ENCODE results near the gene MEF2C.

MEF2C gene

GRCh38 chr5:88826646-88827585 lies 56.1 kb downstream of the MEF2C start:
- DNase-seq (ENCODE audit: low read depth): peak; percentile 53

- no peak for DNase-seq (ENCODE audit: low read depth)
Measured at GRCh38 chr5:88825584-88826315, 57.2 kb downstream of the MEF2C start.

- peak; percentile 68 for DNase-seq (ENCODE audit: low read depth)
Measured at GRCh38 chr5:88824892-88825583, 57.9 kb downstream of the MEF2C start.

- no peak for DNase-seq (ENCODE audit: low read depth)
Measured at GRCh38 chr5:88824141-88824540, 58.8 kb downstream of the MEF2C start.

DNA sequence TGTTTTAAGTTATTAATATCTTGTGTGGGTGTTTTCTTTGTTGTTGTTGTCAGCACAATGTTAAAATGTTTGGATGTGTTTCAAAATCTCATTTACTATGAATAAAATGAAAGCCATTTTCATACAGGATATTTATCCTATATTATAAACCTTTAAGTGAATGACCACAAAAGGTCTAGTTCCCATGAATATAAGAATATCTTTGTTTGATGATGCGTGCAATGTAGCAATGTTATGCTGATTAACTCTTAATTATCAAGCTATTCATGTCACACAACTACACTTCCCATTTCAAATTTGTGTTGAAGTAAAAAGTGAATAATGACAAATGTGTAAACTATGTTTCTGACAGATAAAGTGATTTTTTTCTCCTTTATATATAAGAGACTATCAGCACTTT lies 59.8 kb downstream of the MEF2C start:
- DNase-seq (ENCODE audit: low read depth): no peak

- DNase-seq (ENCODE audit: low read depth): no peak
Measured at GRCh38 chr5:88821161-88821560, 61.8 kb downstream of the MEF2C start.

GRCh38 chr5:88820581-88820980 lies 62.4 kb downstream of the MEF2C start:
- no peak for DNase-seq (ENCODE audit: low read depth)

DNA sequence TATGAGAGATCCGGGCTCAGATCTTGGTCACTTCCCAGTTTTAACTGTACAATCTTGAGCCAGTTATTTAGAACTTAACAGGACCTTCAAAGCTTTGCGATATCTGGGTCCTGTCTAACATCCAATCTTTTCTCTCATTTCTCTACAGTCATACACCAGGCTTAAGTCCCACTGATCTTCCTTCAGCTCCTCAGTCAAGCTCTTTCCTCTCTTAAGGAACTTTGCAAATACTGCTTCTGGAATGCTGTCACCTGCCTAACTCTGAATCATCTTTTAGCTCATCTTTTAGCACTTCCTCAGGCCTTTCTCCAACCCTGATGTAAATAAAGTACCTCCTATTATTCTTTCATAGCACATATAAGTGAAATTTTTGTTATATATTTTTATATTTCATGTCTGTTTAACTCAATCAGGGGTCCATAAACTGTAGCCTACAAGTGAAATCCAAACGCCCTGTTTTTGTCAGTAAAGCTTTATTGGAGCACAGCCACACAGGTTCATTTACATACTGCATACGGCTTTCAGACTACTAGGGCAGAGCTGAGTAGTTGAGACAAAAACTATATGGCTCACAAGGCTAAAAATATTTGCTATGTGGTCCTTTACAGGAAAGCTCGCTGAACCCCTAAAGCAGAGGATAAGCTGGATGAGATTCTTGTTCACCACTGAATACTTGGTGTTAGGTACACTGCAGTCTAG lies 63.5 kb downstream of the MEF2C start:
- DNase-seq (ENCODE audit: low read depth): no peak

GRCh38 chr5:88818296-88818695 lies 64.7 kb downstream of the MEF2C start:
- DNase-seq (ENCODE audit: low read depth): no peak

DNA sequence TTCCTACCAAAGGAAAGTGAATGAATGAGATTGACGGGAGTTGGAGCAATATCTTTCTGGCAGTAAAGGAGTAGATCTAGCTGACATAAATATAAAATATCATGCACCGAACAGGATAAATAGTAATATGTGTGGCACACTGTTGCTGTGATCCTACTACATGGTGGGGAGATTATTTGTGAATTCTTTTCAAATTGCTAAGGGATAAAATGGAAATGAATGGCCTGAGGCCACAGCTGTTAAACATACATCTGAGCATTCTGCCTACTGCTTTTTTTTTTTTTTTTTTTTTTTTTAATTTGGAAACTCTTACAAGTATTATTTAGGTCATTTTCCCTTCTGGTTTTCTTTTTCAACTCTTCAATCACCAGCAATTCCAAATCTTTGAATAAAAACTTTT lies 66.8 kb downstream of the MEF2C start:
- no peak for DNase-seq (ENCODE audit: low read depth)

- no peak for DNase-seq (ENCODE audit: low read depth)
Measured at GRCh38 chr5:88815050-88815789, 67.8 kb downstream of the MEF2C start.

GRCh38 chr5:88813805-88814575 lies 69.0 kb downstream of the MEF2C start:
- no peak for DNase-seq (ENCODE audit: low read depth)

GRCh38 chr5:88813244-88813643 lies 69.7 kb downstream of the MEF2C start:
- DNase-seq (ENCODE audit: low read depth): no peak

GRCh38 chr5:88808153-88808552 lies 74.8 kb downstream of the MEF2C start:
- DNase-seq (ENCODE audit: low read depth): no peak

DNA sequence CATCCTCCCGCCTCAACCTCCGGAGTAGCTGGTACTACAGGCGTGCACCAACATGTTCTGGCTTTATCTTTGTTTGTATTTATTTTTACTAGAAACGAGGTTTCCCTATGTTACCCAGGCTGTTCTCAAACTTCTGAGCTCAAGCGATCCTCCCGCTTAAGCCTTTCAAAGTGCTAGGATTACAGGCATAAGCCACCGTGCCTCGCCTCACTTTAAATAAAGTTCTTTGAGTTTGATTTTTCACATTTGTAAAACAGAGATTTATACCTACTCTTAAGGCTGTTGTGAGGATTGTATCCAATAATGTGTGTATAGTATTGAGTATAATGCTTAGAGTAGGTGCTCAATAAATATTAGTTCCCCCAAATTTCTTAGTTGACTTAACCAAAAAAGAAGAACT lies 75.7 kb downstream of the MEF2C start:
- no peak for DNase-seq (ENCODE audit: low read depth)

- DNase-seq (ENCODE audit: low read depth): no peak
Measured at GRCh38 chr5:88806338-88806737, 76.6 kb downstream of the MEF2C start.

- no peak for DNase-seq (ENCODE audit: low read depth)
Measured at GRCh38 chr5:88805151-88805784, 77.7 kb downstream of the MEF2C start.

DNA sequence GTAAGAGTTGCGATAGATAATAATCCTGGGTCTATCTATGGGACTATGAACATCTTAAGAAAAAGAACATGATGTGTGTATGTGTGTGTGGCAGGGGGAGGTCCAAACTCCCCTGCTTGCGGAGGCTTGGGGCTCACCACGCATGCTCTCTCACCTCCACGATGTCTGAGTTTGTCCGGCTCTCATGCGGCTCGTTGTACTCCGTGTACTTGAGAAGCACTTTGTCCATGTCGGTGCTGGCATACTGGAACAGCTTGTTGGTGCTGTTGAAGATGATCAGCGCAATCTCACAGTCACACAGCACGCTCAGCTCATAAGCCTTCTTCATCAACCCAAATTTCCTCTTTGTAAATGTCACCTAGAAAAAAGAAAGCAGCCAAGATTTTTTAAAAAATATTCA lies 78.5 kb downstream of the MEF2C start:
- no peak for DNase-seq (ENCODE audit: low read depth)

DNA sequence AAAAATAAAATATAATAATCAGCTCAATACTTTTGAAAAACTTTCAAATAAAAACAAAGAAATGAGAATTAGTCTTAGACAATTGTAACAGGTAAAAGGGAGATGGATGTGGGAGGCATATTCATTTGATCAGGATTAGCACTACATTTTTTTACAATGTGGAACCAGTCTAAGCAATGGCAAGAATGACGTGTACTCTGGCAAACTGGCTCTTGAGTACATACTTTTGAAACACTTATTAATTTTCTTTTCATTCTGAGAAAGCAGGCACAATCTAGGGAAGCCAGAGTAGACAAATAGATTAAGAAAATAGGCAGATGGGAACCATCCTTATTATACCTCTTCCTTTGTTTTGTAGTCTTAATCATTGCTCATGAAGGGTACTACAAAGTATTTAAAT lies 79.7 kb downstream of the MEF2C start:
- DNase-seq (ENCODE audit: low read depth): no peak

DNA sequence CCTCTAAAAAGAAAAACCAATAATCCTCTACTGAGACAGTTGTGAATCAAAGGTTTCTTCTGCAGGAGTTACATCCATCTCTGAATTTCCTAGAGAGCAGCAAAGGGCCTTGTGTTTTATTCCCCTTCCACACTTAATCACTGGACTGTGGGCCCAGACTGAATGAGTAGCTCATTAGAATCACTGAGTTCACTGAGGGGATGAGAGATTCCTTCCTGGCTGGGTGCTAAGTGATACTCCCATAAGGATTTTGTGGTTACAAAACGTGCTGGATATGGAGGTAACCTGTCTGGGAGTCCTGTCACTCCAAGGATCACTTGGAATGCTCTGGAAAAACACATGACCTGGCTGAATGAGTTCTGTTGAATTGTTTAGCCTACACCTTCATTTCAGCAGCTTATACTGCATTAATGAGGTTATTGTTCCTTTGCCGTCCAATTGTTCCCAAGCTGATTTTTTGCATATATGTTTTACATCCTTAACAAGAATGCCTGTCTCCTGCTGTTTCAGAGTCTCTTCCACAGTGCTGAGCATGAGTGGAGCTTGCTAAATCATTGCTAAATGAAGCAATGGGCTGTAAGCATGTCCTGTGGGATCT lies 82.9 kb downstream of the MEF2C start:
- DNase-seq (ENCODE audit: low read depth): no peak

Measured in non-pigmented ciliary epithelial cell (primary cell).